Measurements from ENCODE around the gene EIPR1. TPM values are rescaled to one million over a fixed set of nuclear protein-coding genes. Genes with fewer than 3 reads are reported as not detected.

EIPR1 gene
- total and polyA plus RNA-seq, 10 of the 15 experiments (the other 5 are each of a cell fraction or from before 2014, with no cell fraction given) = 23.6 to 61.2 (median 42.2) TPM

DNA sequence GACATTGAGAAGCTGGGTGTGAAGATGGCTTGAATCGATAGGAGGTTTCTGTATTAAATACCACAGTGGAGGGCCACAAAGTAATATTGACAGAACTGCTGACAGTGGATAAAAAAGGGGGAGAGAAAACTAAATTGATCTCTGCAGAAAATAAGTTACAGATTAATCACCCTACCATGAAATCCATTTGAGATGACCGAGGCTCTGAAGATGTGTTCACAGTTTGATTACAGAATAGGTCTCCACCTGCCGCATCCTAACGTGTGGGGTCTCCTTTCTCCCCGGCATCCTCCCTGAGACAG lies 165.6 kb downstream of the EIPR1 start:
- CTCF ChIA-PET = no interaction called here
- WGBS (ENCODE audit: insufficient coverage, insufficient replicate concordance, low lambda C conversion rate, missing lambda C conversion rate) = 98% methylated on average over 5 of the region's 5 CpGs
- H3K9ac ChIP-seq (ENCODE audit: control insufficient read depth, insufficient read depth, low read length) = no peak overlapping the region
- POLR2A ChIA-PET = no interaction called here
- peaks cover 3 to 6% of the 10 kb centered on the region in 2 experiments; a peak in 3 of 4 replicates for H3K36me3 ChIP-seq (ENCODE audit: control insufficient read depth in 2 of 2, insufficient read depth in 2 of 2, low read length in 1 of 2)
- no peaks in the 10 kb centered on the region for H4K20me1 ChIP-seq (ENCODE audit: control insufficient read depth, insufficient read depth)
- no peaks in the 10 kb centered on the region for H3K27me3 ChIP-seq (replicated peaks in 1 of 2; ENCODE audit: control insufficient read depth in 2 of 2, insufficient read depth in 2 of 2, low read length in 1 of 2)
- H3K4me1 ChIP-seq (ENCODE audit: control insufficient read depth, insufficient read depth, low read length) = no peaks in the 10 kb centered on the region
- ATAC-seq (no peak), FAIRE-seq (no peak), DNase-seq (ENCODE audit: low read depth, low spot score) (no peak)
- intact Hi-C loops (cut with micrococcal nuclease; ENCODE audit: unreplicated experiment) = no loop called here
- H3K79me2 ChIP-seq (ENCODE audit: control insufficient read depth, insufficient read depth, low read length) = no peaks in the 10 kb centered on the region
- BruUV-seq (replicated peaks) = no TSS peak
- H3K9me3 ChIP-seq (replicated peaks; ENCODE audit: control insufficient read depth, insufficient read depth, low read length) = no peaks in the 10 kb centered on the region
- no peak overlapping the region for H3K27ac ChIP-seq (ENCODE audit: control insufficient read depth, insufficient read depth)
- SMC1A ChIA-PET (ENCODE audit: uncharacterized antibody, unreplicated experiment) = no interaction called here
- H3K4me3 ChIP-seq = no peak overlapping the region
- H2AFZ ChIP-seq (ENCODE audit: control insufficient read depth, low read depth, low read length) = no peak overlapping the region
- in situ Hi-C loops (cut with MboI) = no loop called here
- RAD21 ChIA-PET (ENCODE audit: unreplicated experiment) = no interaction called here
- H3K4me2 ChIP-seq (ENCODE audit: control insufficient read depth, insufficient read depth) = no peak overlapping the region
- TF ChIP-seq RAD21 (IDR thresholded peaks at IDR 0.05; ENCODE audit: insufficient read depth, low read depth, low read length) (no peak), HDGF (IDR thresholded peaks at IDR 0.05) (no peak), POLR2AphosphoS2 (IDR thresholded peaks at IDR 0.05; ENCODE audit: low read depth, low read length) (no peak), RCOR1 (conservative IDR thresholded peaks at IDR 0.05; ENCODE audit: low read depth, low read length) (no peak), GATAD2B (conservative IDR thresholded peaks at IDR 0.05; ENCODE audit: low read depth) (no peak), FOS (IDR thresholded peaks at IDR 0.05; ENCODE audit: borderline replicate concordance, extremely low read depth, insufficient read length) (no peak), SRF (IDR thresholded peaks at IDR 0.05; ENCODE audit: low read depth in 2 of 2, low read length in 2 of 2) (no peak)
- TF ChIP-seq, protein P1, sequence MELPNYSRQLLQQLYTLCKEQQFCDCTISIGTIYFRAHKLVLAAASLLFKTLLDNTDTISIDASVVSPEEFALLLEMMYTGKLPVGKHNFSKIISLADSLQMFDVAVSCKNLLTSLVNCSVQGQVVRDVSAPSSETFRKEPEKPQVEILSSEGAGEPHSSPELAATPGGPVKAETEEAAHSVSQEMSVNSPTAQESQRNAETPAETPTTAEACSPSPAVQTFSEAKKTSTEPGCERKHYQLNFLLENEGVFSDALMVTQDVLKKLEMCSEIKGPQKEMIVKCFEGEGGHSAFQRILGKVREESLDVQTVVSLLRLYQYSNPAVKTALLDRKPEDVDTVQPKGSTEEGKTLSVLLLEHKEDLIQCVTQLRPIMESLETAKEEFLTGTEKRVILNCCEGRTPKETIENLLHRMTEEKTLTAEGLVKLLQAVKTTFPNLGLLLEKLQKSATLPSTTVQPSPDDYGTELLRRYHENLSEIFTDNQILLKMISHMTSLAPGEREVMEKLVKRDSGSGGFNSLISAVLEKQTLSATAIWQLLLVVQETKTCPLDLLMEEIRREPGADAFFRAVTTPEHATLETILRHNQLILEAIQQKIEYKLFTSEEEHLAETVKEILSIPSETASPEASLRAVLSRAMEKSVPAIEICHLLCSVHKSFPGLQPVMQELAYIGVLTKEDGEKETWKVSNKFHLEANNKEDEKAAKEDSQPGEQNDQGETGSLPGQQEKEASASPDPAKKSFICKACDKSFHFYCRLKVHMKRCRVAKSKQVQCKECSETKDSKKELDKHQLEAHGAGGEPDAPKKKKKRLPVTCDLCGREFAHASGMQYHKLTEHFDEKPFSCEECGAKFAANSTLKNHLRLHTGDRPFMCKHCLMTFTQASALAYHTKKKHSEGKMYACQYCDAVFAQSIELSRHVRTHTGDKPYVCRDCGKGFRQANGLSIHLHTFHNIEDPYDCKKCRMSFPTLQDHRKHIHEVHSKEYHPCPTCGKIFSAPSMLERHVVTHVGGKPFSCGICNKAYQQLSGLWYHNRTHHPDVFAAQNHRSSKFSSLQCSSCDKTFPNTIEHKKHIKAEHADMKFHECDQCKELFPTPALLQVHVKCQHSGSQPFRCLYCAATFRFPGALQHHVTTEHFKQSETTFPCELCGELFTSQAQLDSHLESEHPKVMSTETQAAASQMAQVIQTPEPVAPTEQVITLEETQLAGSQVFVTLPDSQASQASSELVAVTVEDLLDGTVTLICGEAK (IDR thresholded peaks at IDR 0.05; ENCODE audit: borderline replicate concordance) = no peak
- TF ChIP-seq, protein P2, sequence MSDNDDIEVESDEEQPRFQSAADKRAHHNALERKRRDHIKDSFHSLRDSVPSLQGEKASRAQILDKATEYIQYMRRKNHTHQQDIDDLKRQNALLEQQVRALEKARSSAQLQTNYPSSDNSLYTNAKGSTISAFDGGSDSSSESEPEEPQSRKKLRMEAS (IDR thresholded peaks at IDR 0.05; ENCODE audit: low read depth, low read length) = no peak
- TF ChIP-seq, protein P3, sequence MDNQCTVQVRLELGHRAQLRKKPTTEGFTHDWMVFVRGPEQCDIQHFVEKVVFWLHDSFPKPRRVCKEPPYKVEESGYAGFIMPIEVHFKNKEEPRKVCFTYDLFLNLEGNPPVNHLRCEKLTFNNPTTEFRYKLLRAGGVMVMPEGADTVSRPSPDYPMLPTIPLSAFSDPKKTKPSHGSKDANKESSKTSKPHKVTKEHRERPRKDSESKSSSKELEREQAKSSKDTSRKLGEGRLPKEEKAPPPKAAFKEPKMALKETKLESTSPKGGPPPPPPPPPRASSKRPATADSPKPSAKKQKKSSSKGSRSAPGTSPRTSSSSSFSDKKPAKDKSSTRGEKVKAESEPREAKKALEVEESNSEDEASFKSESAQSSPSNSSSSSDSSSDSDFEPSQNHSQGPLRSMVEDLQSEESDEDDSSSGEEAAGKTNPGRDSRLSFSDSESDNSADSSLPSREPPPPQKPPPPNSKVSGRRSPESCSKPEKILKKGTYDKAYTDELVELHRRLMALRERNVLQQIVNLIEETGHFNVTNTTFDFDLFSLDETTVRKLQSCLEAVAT (IDR thresholded peaks at IDR 0.05) = no peak
- TF ChIP-seq, protein P4, sequence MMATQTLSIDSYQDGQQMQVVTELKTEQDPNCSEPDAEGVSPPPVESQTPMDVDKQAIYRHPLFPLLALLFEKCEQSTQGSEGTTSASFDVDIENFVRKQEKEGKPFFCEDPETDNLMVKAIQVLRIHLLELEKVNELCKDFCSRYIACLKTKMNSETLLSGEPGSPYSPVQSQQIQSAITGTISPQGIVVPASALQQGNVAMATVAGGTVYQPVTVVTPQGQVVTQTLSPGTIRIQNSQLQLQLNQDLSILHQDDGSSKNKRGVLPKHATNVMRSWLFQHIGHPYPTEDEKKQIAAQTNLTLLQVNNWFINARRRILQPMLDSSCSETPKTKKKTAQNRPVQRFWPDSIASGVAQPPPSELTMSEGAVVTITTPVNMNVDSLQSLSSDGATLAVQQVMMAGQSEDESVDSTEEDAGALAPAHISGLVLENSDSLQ (IDR thresholded peaks at IDR 0.05) = no peak
- TF ChIP-seq, protein P5, sequence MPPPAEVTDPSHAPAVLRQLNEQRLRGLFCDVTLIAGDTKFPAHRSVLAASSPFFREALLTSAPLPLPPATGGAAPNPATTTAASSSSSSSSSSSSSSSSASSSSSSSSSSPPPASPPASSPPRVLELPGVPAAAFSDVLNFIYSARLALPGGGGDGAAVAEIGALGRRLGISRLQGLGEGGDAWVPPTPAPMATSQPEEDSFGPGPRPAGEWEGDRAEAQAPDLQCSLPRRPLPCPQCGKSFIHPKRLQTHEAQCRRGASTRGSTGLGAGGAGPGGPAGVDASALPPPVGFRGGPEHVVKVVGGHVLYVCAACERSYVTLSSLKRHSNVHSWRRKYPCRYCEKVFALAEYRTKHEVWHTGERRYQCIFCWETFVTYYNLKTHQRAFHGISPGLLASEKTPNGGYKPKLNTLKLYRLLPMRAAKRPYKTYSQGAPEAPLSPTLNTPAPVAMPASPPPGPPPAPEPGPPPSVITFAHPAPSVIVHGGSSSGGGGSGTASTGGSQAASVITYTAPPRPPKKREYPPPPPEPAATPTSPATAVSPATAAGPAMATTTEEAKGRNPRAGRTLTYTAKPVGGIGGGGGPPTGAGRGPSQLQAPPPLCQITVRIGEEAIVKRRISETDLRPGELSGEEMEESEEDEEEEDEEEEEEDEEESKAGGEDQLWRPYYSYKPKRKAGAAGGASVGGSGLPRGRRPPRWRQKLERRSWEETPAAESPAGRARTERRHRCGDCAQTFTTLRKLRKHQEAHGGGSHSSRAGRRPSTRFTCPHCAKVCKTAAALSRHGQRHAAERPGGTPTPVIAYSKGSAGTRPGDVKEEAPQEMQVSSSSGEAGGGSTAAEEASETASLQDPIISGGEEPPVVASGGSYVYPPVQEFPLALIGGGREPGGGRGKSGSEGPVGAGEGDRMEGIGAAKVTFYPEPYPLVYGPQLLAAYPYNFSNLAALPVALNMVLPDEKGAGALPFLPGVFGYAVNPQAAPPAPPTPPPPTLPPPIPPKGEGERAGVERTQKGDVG (CRISPR knock-in tag; IDR thresholded peaks at IDR 0.05) = no peak
